Raji (cell line): ENCODE data around the gene NOL4L.

ENCODE experiments used
- POLR2A ChIP-seq: IDR thresholded peaks from 2 replicates; pipeline ENCODE4 v1.6.1; 2011; ENCODE audit warnings: low read depth, low read length, control low read depth; ENCODE audit not compliant: insufficient read depth

The NOL4L gene

DNA sequence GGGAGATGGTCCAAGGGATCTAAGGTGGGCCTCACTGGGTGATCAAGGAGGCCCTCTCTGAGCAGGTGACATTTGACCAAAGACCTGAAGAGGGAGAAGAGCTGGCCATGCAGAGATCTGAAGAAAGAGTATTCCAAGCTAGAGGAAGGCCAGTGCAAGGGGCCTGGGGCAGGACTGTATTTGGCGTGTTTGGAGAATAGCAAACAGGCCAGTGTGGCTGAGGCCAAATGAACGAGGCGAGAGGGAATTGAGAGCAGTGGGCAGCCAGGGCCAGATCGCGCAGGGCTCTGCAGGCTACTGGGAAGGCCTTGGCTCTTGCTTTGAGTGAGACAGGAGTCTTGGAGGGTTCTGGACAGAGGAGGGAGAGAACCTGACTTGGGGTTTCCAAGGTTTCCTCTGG, 9.3 kb downstream of the NOL4L start:
- TF ChIP-seq POLR2A, result no peak

DNA sequence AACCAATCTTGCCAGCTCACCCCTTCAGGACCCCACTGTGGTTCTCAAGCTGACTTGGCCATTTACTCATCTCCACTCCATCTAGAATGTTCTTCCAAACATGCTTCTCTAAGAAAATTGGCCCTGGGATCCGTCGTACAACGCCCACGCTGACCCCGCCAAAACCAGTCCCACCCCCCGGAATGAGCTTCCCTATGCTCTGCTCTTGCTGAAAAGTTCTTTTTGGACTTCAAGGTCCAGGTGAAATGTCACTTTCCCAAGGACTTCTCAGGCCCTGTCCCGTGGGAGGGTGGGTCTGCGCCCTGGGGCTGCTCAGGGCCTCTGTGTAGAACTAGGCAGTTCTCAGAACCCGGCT, 9.9 kb downstream of the NOL4L start:
- TF ChIP-seq POLR2A, result no peak

DNA sequence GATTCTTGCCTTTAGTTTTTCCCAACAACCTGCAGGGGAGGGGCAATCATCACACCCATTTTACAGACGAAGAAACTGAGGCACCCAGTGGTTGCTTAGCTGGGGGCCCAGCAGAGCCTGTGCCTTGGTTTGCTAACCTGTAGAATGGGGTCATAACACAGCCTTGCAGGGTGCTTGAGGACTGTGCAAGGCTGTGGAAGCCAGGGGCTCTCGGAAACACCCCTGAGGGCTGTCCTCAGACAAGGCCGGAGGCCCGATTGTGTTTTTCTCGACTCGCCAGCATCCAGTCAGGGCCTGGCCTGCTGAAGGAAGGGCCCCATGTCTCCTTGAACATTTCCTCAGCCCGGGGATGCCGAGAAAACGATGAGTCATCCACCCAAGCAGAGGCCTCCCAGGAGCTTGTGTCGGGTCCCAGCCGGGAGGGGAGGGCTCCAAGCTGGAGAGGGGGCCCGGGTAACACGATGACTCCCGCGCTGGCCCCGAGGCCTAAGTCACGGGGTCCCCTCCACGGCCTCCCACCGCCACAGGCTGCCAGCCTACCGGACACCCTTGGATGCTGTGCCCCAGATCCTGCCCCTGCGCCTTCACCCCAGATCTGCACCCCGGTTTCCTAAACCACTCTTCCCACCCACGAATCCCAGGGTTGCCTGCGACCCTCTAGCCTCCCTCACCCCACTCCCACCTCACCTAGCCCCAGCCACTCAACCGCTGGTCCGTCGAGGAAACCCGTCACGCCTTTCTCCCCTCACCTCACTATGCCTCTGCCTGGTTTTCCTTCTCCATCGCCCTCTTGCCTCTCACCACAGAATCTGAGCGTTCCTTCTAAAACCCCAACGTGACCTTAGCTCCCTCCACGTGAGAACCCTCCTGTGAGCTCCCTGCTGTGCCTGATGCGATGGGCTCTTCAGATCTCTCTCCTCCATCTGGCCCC, 10.6 kb downstream of the NOL4L start:
- TF ChIP-seq POLR2A, result no peak

DNA sequence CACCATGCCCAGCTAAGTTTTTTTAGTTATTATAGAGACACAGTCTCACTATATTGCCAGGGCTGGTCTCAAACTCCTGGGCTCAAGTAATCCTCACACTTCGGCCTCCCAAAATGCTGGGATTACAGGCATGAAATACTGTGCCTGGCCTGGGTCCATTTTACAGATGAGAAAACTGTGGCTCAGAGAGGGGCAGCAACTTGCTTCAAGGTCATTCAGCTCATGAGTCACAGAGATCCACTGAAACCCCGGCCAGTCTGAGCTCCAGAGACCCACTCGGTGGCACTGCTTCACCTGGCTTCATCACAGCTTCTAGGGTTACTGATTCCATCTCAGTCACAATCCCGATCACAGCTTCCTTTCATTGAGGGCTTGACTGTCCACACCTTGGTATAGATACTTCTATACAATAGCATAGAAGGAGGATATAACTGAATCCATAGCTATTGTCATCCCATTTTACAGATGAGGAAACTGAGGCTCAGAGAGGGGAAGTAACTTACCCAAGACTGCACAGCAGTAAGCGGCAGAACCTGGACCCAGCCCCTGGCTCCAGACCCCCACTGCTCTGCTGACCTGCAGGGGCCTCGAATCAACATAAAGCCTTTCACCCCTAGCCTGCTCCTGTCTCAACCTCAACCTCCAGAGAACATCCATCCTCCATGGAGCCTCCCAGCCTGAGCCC, 11.8 kb downstream of the NOL4L start:
- TF ChIP-seq POLR2A, result no peak

DNA sequence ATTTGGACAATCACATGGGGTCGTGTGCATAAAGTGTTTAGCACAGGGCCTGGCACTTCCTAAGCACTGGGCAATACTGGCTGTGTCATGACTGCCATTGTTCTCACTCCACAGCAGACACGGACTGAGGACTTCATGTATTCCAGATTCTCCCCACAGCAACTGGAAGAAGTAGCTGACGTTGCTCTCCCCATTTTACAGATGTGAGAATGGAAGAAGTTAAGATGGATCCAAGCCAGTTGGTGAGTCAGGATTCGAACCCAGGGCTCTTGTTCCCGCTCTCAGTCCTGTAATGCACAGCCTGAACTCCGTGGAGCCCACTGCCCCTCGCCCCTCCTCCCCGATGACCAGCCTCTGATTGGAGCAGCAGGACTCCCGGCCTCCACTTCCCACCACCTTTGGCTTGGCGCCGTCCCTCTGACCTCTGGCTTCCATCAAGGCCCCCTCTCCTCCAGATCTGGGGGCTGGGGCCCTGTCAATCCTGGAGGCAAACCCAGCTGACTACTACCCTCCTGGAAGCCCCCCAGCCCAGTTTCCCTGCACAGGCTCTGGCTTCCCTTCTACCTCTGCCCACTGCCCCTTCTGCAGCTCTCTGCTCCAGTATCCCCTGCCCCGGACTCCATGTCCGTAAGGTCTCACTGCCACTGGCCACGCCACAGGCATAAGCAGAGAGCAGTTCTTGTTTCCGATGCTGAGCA, 12.7 kb downstream of the NOL4L start:
- TF ChIP-seq POLR2A, result no peak

DNA sequence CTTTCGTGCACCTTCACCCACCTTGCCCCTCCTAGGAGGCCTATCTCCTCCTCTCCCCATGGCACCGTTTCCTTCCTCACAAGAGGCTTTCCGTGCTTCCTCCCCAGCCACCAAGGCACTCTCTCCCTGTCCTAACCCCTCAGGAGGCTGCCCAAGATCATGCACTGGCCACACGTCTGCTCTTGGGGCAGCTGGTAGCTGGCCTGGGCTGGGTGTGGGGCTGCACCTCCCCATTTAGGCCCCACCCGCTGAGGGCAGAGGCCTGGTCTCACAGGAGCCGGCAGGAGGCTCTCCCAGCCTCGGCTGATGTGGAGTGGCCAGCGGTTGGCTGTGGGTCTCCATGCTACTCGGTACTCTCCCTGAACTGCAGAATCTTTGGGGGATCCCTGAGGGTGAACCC, 13.6 kb downstream of the NOL4L start:
- no peak for TF ChIP-seq POLR2A

DNA sequence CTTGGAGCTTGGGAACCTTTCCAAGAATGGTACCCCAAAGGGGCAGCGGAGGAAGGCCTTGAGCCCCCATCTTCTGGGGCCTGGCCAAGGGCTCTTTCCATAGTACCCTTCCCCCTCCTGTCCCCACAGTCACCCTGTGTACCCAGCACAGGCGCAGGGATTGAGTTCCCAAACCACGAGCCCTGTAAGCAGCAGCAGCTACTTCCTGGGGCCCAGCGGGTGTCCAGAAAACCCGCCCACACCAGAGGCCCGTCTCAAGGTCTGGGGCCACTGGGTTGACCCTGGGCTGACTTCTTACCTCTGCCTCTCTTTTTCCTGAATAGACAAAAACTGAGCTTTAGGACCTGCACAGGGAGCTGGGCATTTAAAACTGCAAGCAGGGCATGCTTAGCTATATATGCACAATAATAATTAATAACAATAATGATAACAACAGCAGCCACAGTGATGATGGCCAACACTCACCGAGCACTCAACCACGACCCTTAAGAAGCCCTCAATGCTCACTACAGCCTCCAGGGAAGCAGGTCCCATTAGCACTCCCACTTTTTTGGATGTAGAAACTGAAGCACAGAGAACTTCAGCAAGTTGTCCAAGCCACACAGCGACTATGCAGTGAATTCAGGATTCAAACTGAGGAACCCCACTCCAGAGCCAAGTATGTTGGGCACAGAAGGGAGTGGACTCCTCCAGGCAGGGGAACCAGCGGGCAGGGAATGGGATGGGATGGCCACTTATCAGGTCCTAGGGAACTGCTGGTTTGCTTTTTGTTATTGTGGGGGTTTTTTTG, 14.5 kb downstream of the NOL4L start:
- TF ChIP-seq POLR2A, result no peak

DNA sequence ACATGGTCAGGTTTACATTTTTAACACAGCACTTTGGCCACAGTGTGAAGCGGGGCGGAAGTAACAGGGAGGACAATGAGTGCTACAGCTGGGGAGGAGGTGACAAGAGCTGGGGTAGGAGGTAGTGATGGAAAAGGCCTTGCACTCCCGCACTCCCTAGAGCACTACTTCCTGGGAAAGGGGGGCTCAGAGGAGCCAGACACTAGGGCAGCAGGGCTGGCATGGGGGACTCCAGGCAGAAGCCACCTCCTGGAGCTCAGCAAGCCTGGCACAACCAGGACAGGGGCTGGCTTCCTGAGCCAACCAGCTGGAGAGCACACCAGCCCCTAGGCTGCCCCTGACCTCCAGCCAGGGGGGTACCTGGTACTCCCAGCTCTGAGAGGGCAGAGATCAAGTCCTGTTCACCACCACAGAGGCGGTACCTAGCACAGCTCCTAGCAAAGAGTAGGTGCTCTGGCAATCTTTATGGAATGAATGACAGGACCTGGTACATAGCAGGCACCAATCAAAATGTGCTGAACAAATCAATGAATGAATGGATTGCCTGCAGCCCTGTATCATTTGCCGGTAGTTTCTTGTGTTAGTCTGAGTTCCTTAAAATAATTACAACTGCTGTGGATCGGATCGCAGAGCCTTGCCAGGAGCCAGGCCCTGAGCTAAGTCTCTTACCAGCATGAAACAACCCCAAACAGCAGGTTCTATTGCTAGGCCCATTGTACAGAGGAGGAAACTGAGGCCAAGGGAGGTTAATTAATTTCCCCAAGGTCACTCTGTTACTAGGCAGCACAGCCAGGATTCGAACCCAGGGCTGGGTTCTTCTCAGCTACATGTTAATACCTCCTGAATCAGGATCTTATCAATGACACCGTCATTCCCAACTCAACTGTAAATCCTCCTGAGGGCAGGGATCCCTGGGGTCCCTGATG, 15.5 kb downstream of the NOL4L start:
- no peak for TF ChIP-seq POLR2A

DNA sequence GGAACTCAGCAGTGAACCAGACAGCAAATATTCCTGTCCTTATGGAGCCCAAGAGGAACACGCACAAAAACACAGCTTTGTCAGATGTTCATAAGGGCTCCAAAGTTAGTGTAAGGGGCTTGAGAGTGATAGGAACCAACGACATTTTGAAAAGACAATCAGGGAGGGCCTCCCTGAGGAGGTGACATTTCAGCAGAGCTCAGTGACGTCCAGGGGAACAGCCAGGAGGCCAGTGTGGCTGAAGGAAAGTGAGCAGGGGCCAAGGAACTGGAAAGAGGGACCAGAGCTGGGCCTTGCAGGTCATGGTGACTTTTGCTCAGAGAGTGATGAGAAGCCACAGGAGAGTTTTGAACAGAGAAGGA, 16.1 kb downstream of the NOL4L start:
- no peak for TF ChIP-seq POLR2A

DNA sequence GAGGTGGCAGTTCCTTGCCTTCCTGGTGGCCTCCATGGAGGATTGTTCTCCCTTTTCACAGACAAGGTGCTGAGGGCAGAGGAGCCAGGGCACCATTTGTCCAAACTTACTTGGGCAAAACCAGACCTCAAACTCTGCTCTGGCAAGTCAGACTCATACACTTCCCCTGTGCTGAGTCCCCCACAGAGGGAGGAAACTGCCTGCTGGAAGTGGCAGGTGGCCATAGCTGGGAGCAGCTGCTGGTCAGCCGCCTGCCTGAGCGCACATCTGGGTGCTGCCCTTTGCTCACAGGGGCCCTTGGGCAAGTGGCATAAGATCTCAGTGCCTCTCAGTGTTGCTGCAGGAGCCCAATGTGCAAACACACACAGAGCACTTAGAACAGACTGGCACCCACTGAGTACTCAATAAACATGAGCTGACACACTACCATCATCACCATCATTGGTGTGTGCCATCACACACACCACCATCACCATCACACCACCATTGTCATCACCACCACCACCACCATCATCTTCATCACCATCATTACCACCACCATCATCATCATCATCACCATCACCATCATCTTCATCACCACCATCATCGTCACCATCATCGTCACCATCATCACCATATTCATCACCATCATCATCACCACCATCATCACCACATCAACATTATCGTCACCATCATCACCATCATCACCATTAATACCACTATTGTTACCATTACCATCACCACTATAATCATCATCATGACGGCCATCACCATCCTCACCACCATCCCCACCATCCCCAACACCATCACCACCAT, 17.6 kb downstream of the NOL4L start:
- no peak for TF ChIP-seq POLR2A

DNA sequence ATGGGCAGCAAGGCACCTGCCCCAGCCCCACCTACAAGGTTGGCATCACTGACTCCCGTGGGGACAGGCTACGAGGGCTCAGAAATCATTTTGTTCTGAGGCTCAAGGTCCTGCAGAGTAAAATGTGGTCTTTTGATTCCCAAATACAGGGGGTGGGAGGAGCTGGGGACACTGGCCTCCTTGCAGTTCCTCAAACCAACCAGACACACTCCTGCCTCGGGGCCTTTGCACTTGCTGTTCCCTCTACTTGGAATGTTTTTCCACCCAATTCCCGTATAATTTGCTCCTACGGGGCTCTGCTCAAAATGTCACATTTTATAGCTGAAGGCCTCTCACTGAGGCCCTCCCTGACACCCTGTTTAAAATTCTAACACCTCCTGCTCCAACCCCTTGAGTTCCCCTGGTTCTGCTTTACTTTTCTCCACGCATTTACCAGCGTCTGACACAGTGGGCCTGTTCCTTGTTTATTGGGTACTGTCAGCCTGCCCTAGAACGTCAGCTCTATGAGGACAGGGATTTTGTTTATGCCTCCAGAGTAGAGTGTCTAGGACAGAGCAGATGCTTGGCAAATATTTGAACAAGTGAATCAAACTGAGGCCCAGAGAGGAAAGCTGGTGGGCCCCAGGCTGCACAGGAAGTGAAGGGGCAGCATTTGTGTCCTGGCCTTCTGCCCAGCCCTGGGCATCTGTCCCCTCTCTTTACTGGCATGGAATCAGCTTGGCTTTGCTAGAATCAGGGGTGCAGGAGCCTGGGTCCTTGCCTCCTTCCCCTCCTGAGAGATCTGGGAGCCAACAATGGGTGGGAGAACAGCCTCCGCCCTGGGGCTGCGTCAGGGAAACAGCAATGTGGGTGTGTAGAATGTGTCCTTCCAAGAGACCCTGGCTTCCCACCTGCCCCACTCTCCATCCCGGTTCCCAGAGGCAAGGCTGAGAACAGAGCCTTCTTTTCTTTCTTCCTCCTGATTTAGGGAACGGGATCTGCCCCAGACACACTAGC, 18.5 kb downstream of the NOL4L start:
- no peak for TF ChIP-seq POLR2A

DNA sequence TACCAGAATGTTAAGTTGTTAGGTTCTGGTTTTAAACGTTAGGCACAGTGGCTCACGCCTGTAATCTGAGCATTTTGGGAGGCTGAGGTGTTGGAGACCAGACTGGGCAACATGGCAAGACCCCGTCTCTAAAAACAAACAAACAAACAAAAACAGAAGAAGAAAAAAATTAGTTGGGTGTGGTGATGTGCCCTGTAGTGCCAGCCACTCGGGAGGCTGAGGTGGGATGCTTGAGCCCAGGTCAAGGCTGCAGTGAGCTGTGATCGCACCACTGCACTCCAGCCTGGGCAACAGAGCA, 19.4 kb downstream of the NOL4L start:
- no peak for TF ChIP-seq POLR2A

DNA sequence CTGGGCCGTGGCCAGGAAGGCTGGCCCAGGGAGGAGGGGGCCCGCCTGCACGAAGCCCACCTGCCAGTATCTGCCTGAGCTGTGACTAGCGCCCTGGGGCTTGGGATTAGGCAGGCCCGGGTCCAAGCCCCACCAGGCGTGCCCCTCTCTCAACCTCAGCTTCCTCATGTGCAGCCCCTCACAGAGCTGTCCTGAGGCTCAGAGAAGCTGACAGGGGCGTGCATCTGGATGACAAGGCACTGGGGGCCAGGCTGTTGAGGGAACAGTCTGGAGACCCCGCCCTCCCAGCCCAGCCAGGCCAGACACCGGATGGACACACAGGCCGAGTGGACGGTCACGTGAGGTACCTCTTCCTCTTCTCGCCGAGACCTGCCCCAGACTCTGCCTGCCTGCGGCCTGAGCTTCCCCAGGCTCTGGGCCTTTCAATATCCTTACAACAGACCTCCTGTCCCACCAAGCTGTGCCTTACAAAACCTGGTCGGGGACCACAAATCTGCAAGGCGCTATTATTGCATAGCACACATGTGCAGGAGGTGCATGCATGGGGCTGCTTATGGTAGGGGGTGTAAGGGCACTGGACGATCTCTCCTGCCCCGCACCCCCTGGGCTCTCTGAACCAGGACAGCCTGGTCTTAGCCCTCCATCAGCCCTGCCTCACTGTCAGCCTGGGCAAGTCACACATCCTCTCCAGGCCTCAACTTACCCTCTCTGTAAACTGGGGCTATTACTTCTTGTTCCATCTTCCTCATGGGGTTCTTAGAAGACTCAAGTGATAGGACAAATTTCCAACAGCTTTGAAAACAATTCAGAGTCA, 20.0 kb downstream of the NOL4L start:
- no peak for TF ChIP-seq POLR2A
